ENCODE measurements around the gene SNX5. TPM values are rescaled to one million over a fixed set of nuclear protein-coding genes. Genes with fewer than 3 reads are reported as not detected.

SNX5 gene
- total RNA-seq: 10 to 100 TPM; 95.3 to 98.4 TPM
- long read RNA-seq, transcript SNX5-201 (13 exons, 2,270 nt): major isoform, 76 of 174 reads
- long read RNA-seq, transcript SNX5-202 (14 exons, 2,288 nt): minor isoform, 9 of 174 reads
- long read RNA-seq, partial matches to known transcripts: 71 of 174 reads
- long read RNA-seq, other reads (novel, unspliced or antisense): 12 of 174 reads

DNA sequence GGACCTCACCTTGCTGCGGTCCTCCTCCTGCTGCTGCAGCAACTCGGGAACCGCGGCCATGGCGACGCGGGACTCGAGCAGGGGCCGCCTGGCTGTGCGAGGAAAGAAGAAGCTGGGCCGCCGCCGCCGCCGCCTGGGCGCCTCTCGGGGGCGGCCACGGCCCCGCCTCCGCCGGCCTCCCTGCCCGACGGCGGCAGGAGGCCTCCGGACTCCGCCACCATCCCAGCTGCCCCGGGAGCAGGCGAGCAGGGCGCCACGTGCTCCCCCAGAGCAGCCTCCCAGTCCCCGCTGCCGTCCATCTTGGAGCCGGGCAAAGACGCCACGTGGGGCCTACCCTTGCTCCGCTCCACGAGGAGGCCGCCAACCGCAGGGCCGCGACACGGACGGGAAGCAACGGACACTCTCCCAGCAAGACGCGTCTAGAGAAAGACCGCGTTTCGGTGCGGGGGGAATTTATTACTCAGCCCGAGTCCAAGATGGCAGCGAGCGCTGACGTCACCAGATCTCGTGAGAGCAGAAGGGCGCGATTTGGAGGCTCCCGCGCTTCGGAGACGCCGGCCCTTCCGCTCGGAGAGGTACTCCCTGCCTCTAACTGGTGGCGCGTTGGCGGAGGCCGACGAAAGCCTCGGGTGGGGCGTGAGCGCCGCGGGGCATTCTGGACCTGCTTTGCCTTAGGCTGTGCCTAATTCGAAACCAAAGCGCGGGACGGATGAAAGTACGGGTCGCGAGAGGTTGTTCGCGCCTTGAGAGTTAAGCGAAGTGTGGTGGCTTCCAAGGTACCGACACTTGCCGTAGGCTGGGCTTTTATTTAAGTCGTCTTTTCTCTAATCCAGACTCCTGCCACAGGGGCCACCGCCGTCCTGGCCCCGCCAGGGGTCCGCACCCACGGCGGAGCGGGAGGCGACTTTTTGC, at the start of gene SNX5, which contains the start of gene MGME1:
TSS of gene SNX5 (minus strand) at position 429 of the 912 bp plus-strand sequence. CDS start at position 60, 369 bp downstream.
TSS of gene MGME1 (plus strand) at position 653 of the 912 bp plus-strand sequence. CDS start 842 bp downstream, outside the sequence.
- intact Hi-C loops (cut with DNase I, micrococcal nuclease): no loop called here
- DNase-seq (peak; percentile 99 to 100), ATAC-seq (peak; percentile 81)

DNA sequence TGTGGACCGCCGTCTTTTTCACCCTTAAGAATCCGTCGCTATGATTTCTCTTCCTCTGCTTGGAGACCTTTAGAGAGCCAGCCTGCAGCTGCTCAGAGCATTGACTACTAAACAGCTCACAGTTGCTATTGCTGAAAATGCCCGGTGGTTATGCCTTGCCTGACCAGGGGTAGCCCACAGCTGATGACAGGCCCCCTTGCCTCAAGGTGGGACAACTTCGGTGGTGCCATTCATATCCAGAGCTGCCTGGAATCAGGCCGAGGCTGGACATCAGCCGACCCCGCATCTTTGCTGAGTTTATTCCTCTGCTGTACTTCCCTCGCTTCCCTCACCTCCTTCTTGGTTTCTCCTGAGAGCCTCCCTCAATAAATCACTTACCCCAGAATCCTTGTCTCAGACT, 49.5 kb upstream of the SNX5 start:
- no peak for ATAC-seq
- no peak for DNase-seq
- intact Hi-C loops (cut with DNase I, micrococcal nuclease): no loop called here

DNA sequence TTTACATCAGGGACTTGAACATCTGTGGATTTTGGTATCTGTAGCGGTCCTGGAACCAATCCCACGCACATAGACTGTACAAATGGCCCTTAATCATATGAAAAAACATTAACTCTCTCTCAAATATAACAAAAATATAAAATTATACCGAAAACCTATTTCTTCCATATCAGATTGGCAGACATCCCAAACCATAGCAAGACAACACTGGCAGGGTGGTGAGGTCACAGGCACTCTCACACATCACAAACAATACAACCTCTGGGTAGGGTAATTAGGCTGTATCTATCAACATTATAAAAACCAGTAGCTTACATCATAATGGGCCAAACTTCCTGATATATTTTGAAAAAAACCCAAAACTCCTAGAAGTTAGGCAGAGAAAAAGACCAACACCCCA, 48.2 kb upstream of the SNX5 start:
- ATAC-seq (peak; percentile 77), DNase-seq (no peak)
- intact Hi-C loops (cut with DNase I, micrococcal nuclease): no loop called here

DNA sequence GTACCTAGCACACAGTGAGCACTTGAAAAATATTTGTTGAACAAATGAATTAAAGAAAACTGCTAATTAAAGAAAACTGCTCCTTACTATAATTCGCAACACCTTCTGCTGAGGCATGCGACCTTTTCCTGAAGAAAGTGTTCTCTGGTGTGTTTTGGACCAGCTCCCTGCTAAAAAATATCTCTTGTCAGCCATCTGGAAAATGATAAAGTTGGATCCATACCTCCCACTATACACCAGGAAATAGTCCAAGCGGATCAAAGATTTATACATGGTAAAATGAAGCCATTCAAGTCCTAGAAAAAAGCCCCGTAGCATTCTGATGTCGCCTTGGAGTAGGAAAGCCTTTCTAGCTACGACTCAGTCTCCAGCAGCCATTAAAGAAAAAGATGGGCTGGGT, 45.8 kb upstream of the SNX5 start:
- no peak for DNase-seq
- no peak for ATAC-seq
- intact Hi-C loops (cut with DNase I, micrococcal nuclease): no loop called here

DNA sequence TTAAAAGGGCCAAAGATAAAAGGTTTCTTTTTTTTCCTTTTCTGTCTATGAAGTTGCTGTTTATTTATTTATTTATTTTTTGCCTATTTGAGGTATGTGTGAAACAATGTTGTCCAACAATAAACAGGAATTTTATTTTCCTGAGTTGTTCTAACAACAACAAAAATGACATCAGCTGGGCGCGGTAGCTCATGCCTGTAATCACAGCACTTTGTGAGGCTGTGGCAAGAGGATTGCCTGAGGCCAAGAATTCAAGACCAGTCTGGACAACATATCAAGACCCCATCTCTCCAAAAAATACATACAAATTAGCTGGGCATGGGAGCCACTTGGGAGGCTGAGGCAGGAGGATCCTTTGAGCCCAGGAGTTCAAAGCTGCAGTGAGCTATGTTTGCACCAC, 44.3 kb upstream of the SNX5 start:
- no peak for ATAC-seq
- intact Hi-C loops (cut with DNase I, micrococcal nuclease): no loop called here
- DNase-seq: no peak

DNA sequence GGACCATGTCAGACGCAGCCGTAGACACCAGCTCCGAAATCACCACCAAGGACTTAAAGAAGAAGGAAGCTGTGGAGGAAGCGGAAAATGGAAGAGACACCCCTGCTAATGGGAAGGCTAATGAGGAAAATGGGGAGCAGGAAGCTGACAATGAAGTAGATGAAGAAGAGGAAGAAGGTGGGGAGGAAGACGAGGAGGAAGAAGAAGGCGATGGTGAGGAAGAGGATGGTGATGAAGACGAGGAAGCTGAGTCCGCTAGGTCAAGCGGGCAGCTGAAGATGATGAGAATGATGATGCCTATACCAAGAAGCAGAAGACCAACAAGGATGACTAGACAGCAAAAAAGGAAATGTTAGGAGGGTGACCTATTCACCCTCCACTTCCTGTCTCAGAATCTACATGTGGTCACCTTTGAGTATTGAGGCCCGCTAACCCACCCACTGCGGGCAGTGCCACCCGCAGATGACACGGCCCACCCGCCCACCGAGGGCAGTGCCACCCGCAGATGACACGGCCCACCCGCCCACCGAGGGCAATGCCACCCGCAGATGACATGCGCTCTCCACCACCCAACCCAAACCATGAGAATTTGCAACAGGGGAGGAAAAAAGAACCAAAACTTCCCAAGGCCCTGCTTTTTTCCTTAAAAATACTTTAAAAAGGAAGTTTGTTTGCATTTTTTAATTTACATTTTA, 43.5 kb upstream of the SNX5 start:
- no peak for ATAC-seq
- DNase-seq: no peak
- intact Hi-C loops (cut with DNase I, micrococcal nuclease): no loop called here

DNA sequence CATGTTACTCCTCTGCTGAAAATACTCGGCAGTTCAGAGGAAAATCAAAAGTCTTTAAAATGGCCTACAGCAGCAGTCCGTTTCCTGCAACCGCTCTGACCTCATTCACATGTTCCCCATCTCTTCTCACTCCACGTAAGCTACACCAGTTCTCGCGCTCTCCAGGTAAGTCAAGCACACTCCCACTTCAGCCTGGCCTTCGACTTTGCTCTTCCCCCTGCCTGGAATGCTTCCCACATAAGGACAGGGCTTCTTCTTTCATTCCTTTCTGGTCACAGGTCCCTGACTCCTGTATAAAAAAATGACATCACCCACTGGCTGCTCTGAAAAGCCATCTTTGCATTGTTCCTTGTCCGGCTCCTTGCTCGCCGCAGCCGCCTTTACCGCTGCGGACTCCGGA, 42.9 kb upstream of the SNX5 start:
- intact Hi-C loops (cut with DNase I, micrococcal nuclease): no loop called here
- ATAC-seq (no peak), DNase-seq (no peak)

DNA sequence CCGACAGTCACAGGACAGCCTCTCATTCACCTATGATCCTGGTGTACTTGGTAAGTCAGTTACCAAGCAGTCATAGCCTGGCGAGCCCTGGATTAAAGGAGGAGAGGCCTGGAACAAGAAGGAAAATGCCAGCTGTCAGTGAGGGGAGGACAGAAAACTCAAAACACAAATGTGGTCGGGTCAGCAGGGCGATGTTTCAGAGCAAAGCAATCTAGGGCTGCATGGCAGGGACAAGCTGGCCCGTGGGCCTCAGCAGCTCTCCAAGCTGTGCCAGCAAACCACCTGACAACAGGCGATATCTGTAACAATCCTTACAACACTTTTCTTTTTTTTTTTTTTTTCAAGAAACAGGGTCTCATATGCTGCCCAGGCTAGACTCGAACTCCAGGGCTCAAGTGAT, 40.5 kb upstream of the SNX5 start:
- intact Hi-C loops (cut with DNase I, micrococcal nuclease): no loop called here
- ATAC-seq: no peak
- no peak for DNase-seq

DNA sequence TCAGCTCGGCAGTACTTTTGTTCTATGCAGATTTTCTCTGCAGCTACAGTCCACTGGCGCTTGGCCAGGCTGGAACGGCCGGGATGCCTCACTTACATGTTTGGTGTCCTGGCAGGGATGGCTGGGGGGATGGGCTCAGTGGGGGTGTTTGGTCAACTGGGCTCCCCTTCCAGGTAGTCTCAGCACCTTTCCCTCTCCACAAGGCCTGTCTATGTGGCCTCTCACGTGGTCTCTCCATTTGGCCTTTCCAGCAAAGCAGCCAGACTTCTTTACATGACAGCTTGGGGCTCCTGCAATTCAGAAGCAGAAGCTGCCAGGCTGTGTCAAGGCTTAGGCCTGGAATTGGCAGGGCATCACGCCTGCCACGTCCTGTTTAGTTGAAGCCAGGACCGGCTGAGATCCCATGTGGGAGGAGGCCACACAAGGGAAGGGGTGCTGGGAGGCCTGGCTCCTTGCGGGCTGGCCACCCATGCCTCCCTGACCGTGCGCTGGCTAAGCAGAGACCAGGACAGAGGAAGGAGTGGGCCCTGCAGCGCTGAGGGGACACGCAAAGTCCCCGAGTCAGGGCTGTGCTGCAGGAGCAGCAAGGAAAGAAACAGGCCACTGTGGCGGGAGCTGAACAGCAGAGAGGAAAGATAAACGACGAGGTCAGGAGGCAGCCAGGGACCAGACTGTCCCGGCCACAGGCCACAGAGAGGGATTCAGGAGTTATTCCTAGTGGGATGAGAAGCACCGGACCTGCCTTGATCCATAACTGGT, 39.1 kb upstream of the SNX5 start:
- ATAC-seq (no peak), DNase-seq (no peak)
- intact Hi-C loops (cut with DNase I, micrococcal nuclease): no loop called here

DNA sequence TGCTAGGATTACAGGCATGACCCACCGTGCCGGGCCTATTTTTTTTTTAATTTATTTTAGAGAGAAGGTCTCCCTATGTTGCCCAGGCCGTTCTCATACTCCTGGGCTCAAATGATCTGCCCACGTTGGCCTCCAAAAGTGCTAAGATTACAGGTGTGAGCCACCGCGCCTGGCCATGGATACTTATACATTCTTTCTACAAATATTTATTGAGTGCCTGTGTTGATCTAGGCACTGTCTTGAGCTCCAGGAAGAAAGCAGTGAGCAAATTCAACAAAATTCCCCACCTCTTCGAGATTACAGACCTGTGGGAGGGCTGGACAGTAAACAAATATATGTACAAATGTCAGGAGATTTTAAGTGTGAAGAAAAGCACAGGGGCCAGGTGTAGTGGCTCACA, 38.1 kb upstream of the SNX5 start:
- ATAC-seq: peak; percentile 52
- DNase-seq: no peak
- intact Hi-C loops (cut with DNase I, micrococcal nuclease): no loop called here

DNA sequence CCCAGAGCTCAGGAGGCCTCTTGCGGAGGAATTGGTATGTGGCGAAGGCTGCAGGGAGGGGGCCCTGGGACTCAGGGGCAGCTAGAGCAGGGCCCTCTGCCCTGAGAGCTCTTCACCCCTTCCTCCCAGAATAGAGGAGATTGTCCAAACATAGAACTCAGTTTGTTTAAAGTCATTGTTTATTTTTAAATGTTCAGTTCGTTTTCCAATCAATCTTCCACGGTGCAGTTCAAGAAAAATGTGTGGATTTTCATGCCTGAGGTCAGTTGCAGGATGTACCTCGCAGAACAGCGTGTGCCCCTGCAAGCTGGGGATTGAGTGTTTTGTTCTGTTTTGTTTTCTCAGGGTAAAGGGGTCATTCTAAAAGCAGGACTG, 37.4 kb upstream of the SNX5 start:
- DNase-seq (no peak), ATAC-seq (no peak)
- intact Hi-C loops (cut with DNase I, micrococcal nuclease): no loop called here

DNA sequence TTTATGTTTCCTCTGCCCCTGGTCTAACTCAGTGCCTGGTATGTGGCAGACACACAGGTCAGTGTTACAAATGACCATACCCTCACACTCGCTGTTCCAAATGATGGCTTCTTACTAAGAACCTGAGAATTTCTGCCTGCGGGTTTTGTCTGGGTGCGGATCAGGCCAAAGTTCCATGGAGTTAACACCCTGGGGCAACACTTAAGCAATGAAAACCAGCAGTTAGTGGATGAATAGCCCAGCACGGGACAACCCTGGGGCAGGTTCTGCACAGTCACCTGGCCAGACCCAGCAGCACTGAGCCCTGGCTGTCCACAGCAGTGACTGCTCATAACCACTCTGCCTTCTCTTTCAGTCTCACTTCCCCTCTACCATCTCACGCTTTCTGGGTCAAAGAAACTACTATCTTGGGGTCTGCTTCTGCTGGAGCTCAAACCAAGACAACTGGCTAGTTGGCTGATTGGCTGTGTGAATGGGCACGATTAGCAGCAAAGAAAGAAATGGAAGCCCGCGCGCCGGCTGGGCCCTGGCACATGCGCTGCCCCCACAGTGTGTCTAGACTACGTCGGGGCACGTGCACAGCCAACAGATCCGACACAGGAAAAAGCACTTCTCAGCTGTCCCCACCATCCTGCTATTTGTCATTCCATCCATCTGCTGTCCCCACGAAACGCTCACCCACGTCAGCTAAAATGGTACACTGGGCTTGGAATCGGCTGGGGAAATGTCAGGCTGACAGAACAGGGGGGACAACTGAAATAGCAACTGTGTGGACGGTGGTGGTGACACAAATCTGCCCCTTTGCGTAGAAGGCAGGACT, 36.8 kb upstream of the SNX5 start:
- DNase-seq: no peak
- intact Hi-C loops (cut with DNase I, micrococcal nuclease): no loop called here
- ATAC-seq: peak; percentile 41

DNA sequence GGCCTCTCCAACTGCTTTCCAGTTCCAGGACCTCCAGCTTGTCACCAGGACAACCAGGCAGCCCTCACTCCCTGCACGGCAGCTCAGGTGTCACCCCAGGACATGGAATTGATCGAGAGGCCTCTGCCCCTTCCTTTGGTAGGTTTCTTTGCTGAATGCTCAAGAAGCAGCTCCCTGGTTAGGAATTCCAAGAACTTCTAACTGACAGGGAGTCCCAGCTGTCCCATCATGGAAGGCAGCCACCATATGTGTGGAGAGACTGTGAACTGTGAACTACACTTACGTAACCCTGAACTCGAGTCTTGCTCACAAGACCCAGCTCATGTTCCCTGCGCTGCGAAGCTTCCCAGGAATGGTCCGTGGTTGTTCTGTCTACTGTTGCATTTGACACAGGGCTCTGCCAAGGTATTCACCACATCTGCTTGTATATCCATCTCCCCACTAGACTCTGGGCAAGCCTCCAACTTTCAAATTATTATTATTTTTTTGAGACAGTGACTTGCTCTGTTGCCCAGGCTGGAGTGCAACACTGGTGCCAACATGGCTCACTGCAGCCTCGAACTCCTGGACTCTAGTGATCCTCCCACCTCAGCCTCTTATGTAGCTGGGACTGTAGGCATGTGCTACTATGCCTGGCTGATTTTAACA, 35.9 kb upstream of the SNX5 start:
- intact Hi-C loops (cut with DNase I, micrococcal nuclease): no loop called here
- DNase-seq: no peak

DNA sequence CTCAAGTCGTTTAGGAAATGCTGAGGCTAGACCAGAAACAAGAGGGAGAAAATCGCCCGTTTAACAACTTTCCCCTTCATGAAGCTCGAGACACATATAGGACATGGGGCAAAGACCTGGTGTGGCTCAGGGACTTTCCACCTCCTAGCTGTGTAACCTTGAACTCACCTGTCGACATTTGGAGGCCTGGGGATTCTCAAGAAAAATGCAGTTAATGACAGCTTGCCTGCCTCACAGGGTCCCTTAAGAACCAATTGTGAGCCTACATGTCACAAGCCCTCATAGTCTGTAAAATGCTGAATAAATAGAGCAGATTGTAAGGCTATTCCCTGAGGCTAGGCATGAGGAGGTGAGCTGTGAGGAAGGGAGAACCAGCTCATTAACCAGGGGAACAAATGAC, 35.3 kb upstream of the SNX5 start:
- no peak for DNase-seq
- peak; percentile 25 for ATAC-seq
- intact Hi-C loops (cut with DNase I, micrococcal nuclease): no loop called here

More for the DNA sequence above, 35.9 kb upstream of the SNX5 start:
- no peak for ATAC-seq

DNA sequence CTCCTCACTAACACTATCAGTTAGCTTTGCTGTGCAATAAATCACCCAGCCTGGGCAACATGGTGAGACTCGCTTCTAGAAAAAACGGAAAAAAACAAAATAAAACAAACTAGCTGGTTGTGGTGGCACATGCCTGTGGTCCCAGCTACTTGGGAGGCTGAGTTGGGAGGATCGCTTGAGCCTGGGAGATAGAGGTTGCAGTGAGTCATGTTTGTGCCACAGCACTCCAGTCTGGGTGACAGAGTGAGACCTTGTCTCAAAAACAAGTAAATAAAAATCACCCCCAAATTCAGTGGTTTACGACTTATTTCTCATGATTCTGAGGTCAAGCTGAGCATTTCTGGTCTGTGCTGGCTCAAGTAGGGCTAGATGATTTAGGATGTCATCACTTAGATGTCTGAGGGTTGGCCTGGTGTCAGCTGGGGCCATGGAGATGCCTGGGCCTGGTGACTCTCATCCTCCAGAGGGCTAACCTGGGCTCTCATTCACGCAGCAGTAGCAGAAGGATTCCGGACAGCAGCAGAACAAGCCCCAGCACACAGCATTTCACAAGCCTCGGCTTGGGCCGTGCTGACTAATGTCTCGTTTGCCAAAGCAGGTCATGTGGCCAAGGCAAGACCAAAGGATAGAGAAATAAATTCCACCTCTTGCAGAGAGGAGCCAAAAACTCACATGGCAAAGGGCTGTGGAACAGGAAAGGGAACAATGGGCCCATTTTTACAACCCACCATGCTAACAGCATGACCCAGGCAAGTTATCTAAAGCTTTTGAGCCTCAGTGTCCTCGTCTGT, 32.7 kb upstream of the SNX5 start:
- intact Hi-C loops (cut with DNase I, micrococcal nuclease): no loop called here
- ATAC-seq (peak; percentile 26), DNase-seq (peak in 1 of 2 donors; percentile 71)

DNA sequence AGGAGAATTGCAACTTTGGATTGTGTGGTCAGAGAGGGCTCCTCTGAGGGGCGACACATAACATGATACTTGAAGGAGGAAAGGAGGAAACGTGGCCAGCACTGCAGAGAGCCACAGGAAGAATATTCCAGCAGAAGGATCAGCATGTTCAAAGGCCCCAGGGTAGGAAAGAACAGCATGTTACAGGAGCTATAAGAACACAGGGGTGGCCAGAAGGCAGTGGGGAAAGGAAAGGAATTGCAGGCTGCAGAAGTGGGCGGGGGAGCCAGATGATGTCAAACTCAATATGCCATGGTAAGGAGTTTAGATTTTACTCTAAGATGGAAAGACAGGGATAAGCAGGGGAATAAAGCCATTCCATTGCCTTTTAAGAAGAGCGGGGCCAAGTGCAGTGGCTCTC, 31.0 kb upstream of the SNX5 start:
- DNase-seq: no peak
- ATAC-seq: no peak
- intact Hi-C loops (cut with DNase I, micrococcal nuclease): loop anchor here in 1 of 2 donors (10.0 kb wide), 1 partner anchor 495 kb away; no protein-coding TSS in a partner anchor

DNA sequence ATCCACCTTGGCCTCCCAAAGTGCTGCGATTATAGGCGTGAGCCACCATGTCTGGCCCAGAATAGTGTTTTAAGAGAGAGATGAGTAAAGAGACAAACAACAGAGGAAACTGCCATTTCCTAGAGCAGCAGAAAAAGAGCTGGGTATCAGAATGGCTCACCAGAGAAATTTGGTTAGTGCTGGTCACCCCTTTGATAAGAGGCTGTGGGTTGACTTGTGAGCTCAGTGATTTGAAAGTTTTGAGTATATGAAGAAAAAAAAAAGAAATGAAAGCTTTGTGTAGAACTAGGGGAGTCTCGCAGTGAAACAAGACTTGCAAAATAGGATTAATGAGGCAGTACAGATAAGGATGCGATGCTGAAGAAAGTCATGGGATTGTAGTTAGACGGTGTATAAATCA, 29.9 kb upstream of the SNX5 start:
- intact Hi-C loops (cut with DNase I, micrococcal nuclease): loop anchor here in 1 of 2 donors (10.0 kb wide), 1 partner anchor 494 kb away; no protein-coding TSS in a partner anchor
- no peak for ATAC-seq
- no peak for DNase-seq

Measured in left colon (tissue), 2 donors.